ENCODE results near the gene DIO2. TPM values are rescaled to one million over a fixed set of nuclear protein-coding genes. Genes with fewer than 3 reads are reported as not detected.

The DIO2 gene
- total and polyA plus RNA-seq, 2 of the 4 experiments (the other 2 are of a cell fraction) = 12.8 to 24.2 TPM

- in situ Hi-C loops (cut with MboI; ENCODE audit: low sequenced_read_pairs) = no loop called here
- BruUV-seq (replicated peaks) = no TSS peak
- no CpG with 5 or more reads among the region's 6 CpGs for WGBS, 2 experiments (ENCODE audit: extremely low coverage in 2 of 2, insufficient read length in 1 of 2)
Observed at GRCh38 chr14:80188571-80188970, 22.7 kb downstream of the DIO2 start.

More at GRCh38 chr14:80188571-80188970, 22.7 kb downstream of the DIO2 start:
- Histone ChIP-seq H3K9me3 (ENCODE audit: control insufficient read depth, insufficient read depth, low read length) (no peaks in the 10 kb centered on the region), H3K4me2 (ENCODE audit: low read depth, low read length) (no peak overlapping the region), H3K18ac (ENCODE audit: low read depth, low read length) (no peak overlapping the region), H4K5ac (ENCODE audit: low read depth, low read length) (no peak overlapping the region), H2BK20ac (ENCODE audit: low read depth, low read length) (no peak overlapping the region), H3K36me3 (ENCODE audit: control insufficient read depth, insufficient read depth, low read length) (no peaks in the 10 kb centered on the region), H2BK15ac (ENCODE audit: low read depth, low read length) (no peak overlapping the region), H4K20me1 (ENCODE audit: insufficient read depth, low read length) (no peaks in the 10 kb centered on the region), H3K4me3 (ENCODE audit: insufficient read depth, low read depth, low read length) (no peak overlapping the region), H3K4me1 (ENCODE audit: control insufficient read depth, insufficient read depth, low read length) (no peaks in the 10 kb centered on the region), H2AFZ (replicated peaks; ENCODE audit: low read length, poor library complexity) (no peak overlapping the region), H3K9ac (ENCODE audit: low read depth, low read length) (no peak overlapping the region), H3K56ac (ENCODE audit: extremely low read depth, insufficient read depth, low read length) (no peak overlapping the region), H2BK5ac (ENCODE audit: low read depth, low read length, poor library complexity, severe bottlenecking) (no peak overlapping the region), H4K91ac (ENCODE audit: insufficient read depth, low read depth, low read length) (no peak overlapping the region), H4K8ac (ENCODE audit: low read depth in 2 of 2, low read length in 2 of 2) (no peak overlapping the region), H2AK9ac (replicated peaks; ENCODE audit: low read depth, low read length, poor library complexity) (no peak overlapping the region), H2AK5ac (ENCODE audit: low read depth, low read length) (no peak overlapping the region), H3K9me1 (ENCODE audit: insufficient read depth, low read length) (no peaks in the 10 kb centered on the region), H3K23ac (ENCODE audit: low read depth, low read length) (no peak overlapping the region), H3K4ac (ENCODE audit: low read depth, low read length) (no peak overlapping the region), H3K27me3 (ENCODE audit: control insufficient read depth, insufficient read depth, low read length) (no peaks in the 10 kb centered on the region), H3K27ac (ENCODE audit: insufficient read depth, low read length) (no peak overlapping the region), H3K14ac (replicated peaks; ENCODE audit: low read depth, low read length) (no peak overlapping the region), H3K79me1 (ENCODE audit: low read depth in 1 of 2, low read length in 2 of 2) (no peaks in the 10 kb centered on the region), H2BK120ac (ENCODE audit: low read depth, low read length) (no peak overlapping the region)
- DNase-seq (no peak), ATAC-seq (ENCODE audit: low read depth) (no peak)
- dilution Hi-C loops (cut with HindIII; ENCODE audit: low sequenced_read_pairs, unreplicated experiment) (no loop called here), intact Hi-C loops (cut with micrococcal nuclease) (no loop called here)
- ChIA-PET POLR2A (ENCODE audit: unreplicated experiment) (no interaction called here), CTCF (interaction anchor here (0.5 to 1.3 kb wide), 2 partner anchors 19 to 592 kb away, joined by 4 read pairs; no protein-coding TSS in a partner anchor)
- no peak for TF ChIP-seq RAD21 (IDR thresholded peaks at IDR 0.05; ENCODE audit: low read length)
- no peak for TF ChIP-seq RCOR1 (IDR thresholded peaks at IDR 0.05; ENCODE audit: insufficient replicate concordance, low read length)
- TF ChIP-seq ELK1 (IDR thresholded peaks at IDR 0.05; ENCODE audit: borderline replicate concordance, low read depth, low read length) = no peak
- no peak for TF ChIP-seq MXI1 (IDR thresholded peaks at IDR 0.05; ENCODE audit: borderline replicate concordance, low read depth, low read length)
- no peak for TF ChIP-seq MAFK (IDR thresholded peaks at IDR 0.05; ENCODE audit: low read depth, low read length)
- no peak for TF ChIP-seq CHD1 (IDR thresholded peaks at IDR 0.05; ENCODE audit: low read depth, low read length)
- TF ChIP-seq FOS (IDR thresholded peaks at IDR 0.05; ENCODE audit: low read depth, low read length) = no peak
- no peak for TF ChIP-seq SMC3 (IDR thresholded peaks at IDR 0.05; ENCODE audit: low read depth, low read length)
